Measurements from ENCODE around the gene EXT2.

DNA sequence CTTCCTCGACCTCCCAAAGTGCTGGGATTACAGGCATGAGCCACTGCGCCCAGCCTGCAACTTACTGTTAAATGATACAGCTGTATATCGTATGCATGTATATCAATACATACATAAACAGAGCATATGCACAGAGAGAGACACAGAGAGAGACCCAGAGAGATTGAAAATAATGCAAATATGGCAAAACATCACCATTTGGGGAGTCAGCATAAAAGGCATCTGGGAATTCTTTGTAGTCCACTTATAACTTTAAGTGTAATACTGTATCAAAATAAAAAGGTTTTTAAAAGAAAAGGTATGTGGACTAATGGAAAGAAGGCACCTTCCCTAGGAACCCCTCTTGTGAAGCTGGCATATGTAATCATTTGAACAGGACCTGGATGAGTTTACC lies 192.7 kb downstream of the EXT2 start:
- TF ChIP-seq, protein P1, sequence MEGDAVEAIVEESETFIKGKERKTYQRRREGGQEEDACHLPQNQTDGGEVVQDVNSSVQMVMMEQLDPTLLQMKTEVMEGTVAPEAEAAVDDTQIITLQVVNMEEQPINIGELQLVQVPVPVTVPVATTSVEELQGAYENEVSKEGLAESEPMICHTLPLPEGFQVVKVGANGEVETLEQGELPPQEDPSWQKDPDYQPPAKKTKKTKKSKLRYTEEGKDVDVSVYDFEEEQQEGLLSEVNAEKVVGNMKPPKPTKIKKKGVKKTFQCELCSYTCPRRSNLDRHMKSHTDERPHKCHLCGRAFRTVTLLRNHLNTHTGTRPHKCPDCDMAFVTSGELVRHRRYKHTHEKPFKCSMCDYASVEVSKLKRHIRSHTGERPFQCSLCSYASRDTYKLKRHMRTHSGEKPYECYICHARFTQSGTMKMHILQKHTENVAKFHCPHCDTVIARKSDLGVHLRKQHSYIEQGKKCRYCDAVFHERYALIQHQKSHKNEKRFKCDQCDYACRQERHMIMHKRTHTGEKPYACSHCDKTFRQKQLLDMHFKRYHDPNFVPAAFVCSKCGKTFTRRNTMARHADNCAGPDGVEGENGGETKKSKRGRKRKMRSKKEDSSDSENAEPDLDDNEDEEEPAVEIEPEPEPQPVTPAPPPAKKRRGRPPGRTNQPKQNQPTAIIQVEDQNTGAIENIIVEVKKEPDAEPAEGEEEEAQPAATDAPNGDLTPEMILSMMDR (conservative IDR thresholded peaks at IDR 0.05; ENCODE audit: low read depth, low read length) = no peak
- no peak for TF ChIP-seq EZH2 (IDR thresholded peaks at IDR 0.05; ENCODE audit: low read length, unreplicated experiment)
